ENCODE results near the gene FTO.
"Not testable (repeated sequence)": the region's sequence is repeated elsewhere in the genome, so short reads cannot be mapped to it uniquely, and the experiment has no call there.

FTO gene

DNA sequence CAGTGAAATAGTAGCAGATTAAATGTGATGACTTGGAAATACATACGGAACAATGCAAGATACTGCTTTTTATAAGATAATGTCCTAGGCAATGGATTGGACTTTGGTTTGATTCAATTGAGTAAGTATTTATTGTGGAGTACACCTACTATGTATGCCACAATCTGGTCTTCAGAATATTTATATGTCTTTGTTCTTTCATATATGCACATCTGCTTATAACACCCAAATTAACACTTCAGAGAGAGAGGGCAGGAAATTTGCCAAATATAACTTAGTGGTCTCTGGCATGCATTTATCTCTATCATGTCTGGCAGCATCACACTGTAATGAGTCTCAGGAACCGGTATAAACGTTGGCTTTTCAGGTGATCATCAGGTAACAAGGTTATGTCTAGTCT lies 17.2 kb upstream of the FTO start:
- TF ChIP-seq, protein P1, sequence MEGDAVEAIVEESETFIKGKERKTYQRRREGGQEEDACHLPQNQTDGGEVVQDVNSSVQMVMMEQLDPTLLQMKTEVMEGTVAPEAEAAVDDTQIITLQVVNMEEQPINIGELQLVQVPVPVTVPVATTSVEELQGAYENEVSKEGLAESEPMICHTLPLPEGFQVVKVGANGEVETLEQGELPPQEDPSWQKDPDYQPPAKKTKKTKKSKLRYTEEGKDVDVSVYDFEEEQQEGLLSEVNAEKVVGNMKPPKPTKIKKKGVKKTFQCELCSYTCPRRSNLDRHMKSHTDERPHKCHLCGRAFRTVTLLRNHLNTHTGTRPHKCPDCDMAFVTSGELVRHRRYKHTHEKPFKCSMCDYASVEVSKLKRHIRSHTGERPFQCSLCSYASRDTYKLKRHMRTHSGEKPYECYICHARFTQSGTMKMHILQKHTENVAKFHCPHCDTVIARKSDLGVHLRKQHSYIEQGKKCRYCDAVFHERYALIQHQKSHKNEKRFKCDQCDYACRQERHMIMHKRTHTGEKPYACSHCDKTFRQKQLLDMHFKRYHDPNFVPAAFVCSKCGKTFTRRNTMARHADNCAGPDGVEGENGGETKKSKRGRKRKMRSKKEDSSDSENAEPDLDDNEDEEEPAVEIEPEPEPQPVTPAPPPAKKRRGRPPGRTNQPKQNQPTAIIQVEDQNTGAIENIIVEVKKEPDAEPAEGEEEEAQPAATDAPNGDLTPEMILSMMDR (IDR thresholded peaks at IDR 0.05; ENCODE audit: insufficient read depth, low read depth, low read length, missing control alignments): no peak
- DNase-seq (ENCODE audit: low read depth): no peak

DNA sequence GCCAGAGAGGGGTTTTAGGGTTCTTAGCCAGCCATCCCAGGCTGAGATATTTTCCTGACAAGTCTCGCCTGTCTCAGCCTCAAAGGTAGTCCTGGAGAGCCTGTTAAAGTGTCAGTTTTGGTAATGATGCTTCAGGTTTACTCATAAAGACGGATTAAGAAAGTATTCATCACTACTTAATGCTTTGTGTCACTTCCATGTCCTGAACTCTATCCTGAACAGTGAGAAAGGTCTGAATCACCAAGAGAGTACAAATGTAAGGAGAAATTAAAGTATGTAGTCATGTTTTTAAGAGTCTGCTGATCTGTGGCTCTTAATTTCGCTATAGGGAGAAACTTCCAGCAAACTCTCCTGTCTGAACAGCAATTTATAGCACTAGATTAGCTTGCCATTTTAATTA lies 14.3 kb upstream of the FTO start:
- TF ChIP-seq, protein P1 (IDR thresholded peaks at IDR 0.05; ENCODE audit: insufficient read depth, low read depth, low read length, missing control alignments): no peak
- H3K4me3 ChIP-seq (ENCODE audit: low read depth, low read length): no peak overlapping the region
- no peak for DNase-seq (ENCODE audit: low read depth)

More for the DNA sequence above, 17.2 kb upstream of the FTO start:
- H3K4me3 ChIP-seq (ENCODE audit: low read depth, low read length): no peak overlapping the region

DNA sequence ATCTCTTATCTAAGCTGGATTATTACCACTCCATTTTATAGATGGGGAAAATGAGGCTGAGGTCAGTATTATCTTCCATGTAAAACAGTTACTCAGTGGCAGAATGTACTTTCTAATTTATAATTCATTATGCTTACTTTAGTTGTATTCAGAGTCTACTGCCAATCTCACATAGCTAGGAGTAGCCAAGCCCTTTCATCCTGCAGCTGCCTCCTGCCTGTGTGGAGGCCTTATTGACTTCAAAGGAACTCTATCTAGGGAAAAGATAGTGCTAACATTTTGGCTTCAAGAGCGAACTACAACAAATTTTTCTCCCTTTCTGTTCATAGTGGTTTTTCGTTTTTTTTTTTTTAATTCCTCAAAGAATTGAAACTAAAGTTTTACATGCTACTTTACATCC lies 13.2 kb upstream of the FTO start:
- no peak overlapping the region for H3K4me3 ChIP-seq (ENCODE audit: low read depth, low read length)
- no peak for DNase-seq (ENCODE audit: low read depth)
- TF ChIP-seq, protein P1 (IDR thresholded peaks at IDR 0.05; ENCODE audit: insufficient read depth, low read depth, low read length, missing control alignments): no peak

- H3K4me3 ChIP-seq (ENCODE audit: low read depth, low read length): no peak overlapping the region
- no peak for DNase-seq (ENCODE audit: low read depth)
- TF ChIP-seq, protein P1 (IDR thresholded peaks at IDR 0.05; ENCODE audit: insufficient read depth, low read depth, low read length, missing control alignments): no peak
Observed at GRCh38 chr16:53692146-53692545, 11.8 kb upstream of the FTO start.

DNA sequence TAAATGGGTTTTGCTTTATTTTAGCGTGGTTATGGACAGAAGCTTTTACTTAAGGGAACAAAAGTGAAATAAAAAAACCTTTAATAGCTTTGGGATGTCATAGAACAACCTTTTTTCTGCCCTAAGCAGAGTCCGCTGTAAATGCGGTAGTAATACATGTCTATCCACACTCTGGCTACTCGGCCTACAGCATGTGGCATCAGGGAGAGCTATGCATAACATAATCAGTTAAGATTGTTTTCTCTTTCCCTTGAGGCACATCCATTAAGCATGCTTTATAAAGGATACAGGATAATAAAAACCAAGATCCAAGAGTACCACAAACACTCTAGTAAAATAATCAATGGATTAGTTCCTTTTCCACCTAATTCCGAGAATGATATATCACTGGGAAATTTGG lies 10.6 kb upstream of the FTO start:
- TF ChIP-seq, protein P1 (IDR thresholded peaks at IDR 0.05; ENCODE audit: insufficient read depth, low read depth, low read length, missing control alignments): no peak
- H3K4me3 ChIP-seq (ENCODE audit: low read depth, low read length): no peak overlapping the region

DNA sequence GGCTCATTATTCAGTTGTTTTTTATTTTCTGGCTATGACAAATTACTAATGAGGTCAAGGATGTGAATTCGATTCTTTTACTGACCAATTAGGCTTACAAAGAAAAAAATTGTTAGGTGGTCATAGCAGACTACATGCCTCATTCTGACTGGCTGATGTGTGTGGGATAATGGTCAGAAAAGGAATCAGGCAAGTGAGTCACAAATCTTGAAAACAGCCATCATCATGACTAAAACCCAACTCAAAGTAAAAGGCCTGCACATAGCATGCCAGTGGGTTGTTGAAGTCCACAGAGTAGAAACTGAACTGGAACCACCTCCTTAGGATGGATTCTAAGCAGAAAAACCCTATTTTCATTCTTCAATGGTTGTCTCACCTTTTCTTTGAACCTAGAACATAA lies 8.9 kb upstream of the FTO start:
- DNase-seq (ENCODE audit: low read depth): no peak
- no peak overlapping the region for H3K4me3 ChIP-seq (ENCODE audit: low read depth, low read length)
- TF ChIP-seq, protein P1 (IDR thresholded peaks at IDR 0.05; ENCODE audit: insufficient read depth, low read depth, low read length, missing control alignments): no peak

More for the DNA sequence above, 10.6 kb upstream of the FTO start:
- DNase-seq (ENCODE audit: low read depth): no peak

DNA sequence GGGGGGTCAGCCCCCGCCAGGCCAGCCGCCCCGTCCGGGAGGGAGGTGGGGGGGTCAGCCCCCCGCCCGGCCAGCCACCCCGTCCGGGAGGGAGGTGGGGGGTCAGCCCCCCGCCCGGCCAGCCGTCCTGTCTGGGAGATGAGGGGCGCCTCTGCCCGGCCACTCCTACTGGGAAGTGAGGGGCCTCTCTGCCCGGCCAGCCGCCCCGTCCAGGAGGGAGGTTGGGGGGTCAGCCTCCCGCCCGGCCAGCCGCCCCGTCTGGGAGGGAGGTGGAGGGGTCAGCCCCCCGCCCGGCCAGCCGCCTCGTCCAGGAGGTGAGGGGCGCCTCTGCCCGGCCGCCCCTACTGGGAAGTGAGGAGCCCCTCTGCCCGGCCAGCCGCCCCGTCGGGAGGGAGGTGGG lies 5.7 kb upstream of the FTO start:
- not testable (repeated sequence) for H3K4me3 ChIP-seq (ENCODE audit: low read depth, low read length); DNase-seq (ENCODE audit: low read depth)

Measured in GM12865 (cell line).